Measurements from ENCODE around the gene MEIS3. TPM values are rescaled to one million over a fixed set of nuclear protein-coding genes. Genes with fewer than 3 reads are reported as not detected.

The MEIS3 gene
- total and polyA plus RNA-seq, 2 donors from 2014 or later, result 3.8 to 7.6 TPM

DNA sequence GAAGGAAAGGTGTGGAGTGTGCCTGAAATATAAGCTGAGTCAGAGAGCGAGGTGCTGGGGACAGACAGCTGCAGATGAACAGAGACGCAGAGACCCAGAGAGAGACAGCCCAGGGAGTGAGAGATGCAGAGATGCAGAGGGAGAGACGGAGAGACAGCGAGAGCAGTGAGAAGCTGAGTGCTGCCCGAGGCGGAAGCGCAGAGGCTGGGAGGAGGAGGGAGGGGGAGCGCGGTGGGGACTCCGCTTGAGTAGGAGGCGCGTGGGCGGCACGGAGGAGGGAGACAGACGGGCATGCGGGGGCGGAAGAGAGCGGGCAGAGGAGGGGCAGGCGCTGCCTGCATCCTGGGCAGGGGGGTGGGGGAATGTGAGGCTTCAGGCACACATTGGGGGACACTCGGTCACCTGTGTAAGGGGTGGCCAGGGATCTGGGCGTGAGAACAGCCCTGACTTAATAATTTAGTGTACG, 26.6 kb upstream of the MEIS3 start:
- H3K9ac ChIP-seq (ENCODE audit: low read length in 3 of 3), result no peak overlapping the region
- FAIRE-seq (no peak), DNase-seq (peak; percentile 79 to 89 (median 86))
- H3K9me3 ChIP-seq (ENCODE audit: control insufficient read depth in 2 of 3, insufficient read depth in 1 of 3, low read length in 3 of 3), result no peaks in the 10 kb centered on the region
- TF ChIP-seq, protein P1, sequence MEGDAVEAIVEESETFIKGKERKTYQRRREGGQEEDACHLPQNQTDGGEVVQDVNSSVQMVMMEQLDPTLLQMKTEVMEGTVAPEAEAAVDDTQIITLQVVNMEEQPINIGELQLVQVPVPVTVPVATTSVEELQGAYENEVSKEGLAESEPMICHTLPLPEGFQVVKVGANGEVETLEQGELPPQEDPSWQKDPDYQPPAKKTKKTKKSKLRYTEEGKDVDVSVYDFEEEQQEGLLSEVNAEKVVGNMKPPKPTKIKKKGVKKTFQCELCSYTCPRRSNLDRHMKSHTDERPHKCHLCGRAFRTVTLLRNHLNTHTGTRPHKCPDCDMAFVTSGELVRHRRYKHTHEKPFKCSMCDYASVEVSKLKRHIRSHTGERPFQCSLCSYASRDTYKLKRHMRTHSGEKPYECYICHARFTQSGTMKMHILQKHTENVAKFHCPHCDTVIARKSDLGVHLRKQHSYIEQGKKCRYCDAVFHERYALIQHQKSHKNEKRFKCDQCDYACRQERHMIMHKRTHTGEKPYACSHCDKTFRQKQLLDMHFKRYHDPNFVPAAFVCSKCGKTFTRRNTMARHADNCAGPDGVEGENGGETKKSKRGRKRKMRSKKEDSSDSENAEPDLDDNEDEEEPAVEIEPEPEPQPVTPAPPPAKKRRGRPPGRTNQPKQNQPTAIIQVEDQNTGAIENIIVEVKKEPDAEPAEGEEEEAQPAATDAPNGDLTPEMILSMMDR (IDR thresholded peaks at IDR 0.05; ENCODE audit: borderline replicate concordance, extremely low read depth, insufficient read depth), result no peak
- H3K4me1 ChIP-seq (ENCODE audit: control insufficient read depth in 2 of 3, insufficient read depth in 2 of 3, low read depth in 1 of 3, low read length in 3 of 3), result peaks cover 0 to 11% (median 0%) of the 10 kb centered on the region in 3 donors
- H3K27me3 ChIP-seq (ENCODE audit: control insufficient read depth, insufficient read depth, low read length), result peaks cover 27% of the 10 kb centered on the region
- no peak overlapping the region for H3K4me3 ChIP-seq (ENCODE audit: low read length in 3 of 3)
- H3K36me3 ChIP-seq (ENCODE audit: control insufficient read depth in 2 of 3, insufficient read depth in 3 of 3, low read length in 3 of 3), result no peaks in the 10 kb centered on the region
- intact Hi-C loops (cut with DNase I), result no loop called here
- H3K27ac ChIP-seq (ENCODE audit: low read depth in 2 of 2, low read length in 2 of 2), result no peak overlapping the region

DNA sequence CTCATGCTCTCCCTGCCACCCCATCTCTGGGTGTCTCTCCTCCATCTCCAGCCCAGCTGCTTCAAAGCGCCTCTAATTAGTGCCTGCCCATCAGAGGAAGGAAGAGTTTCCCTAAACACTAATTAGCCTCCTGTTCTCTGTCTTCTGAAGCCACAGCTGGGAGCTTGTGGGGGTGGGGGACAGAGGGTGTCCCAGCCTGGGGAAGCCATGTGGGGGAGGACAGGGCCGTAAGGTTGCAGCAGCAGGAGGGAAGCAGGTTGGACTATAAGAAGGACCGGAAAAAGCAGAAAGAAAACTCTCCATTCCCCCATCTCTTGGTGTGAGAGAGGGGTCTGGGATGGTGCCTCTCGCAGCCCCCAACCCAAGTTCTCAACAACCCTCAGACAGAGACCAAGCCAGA, 26.2 kb upstream of the MEIS3 start:
- DNase-seq (no peak), FAIRE-seq (no peak)
- Histone ChIP-seq H3K4me1 (ENCODE audit: control insufficient read depth in 2 of 3, insufficient read depth in 2 of 3, low read depth in 1 of 3, low read length in 3 of 3) (peaks cover 0 to 11% (median 0%) of the 10 kb centered on the region in 3 donors), H3K4me3 (ENCODE audit: low read length in 3 of 3) (no peak overlapping the region), H3K9me3 (ENCODE audit: control insufficient read depth in 2 of 3, insufficient read depth in 1 of 3, low read length in 3 of 3) (no peaks in the 10 kb centered on the region), H3K27ac (ENCODE audit: low read depth in 2 of 2, low read length in 2 of 2) (no peak overlapping the region), H3K9ac (ENCODE audit: low read length in 3 of 3) (no peak overlapping the region), H3K36me3 (ENCODE audit: control insufficient read depth in 2 of 3, insufficient read depth in 3 of 3, low read length in 3 of 3) (no peaks in the 10 kb centered on the region), H3K27me3 (ENCODE audit: control insufficient read depth, insufficient read depth, low read length) (peaks cover 27% of the 10 kb centered on the region)
- TF ChIP-seq, protein P1 (IDR thresholded peaks at IDR 0.05; ENCODE audit: borderline replicate concordance, extremely low read depth, insufficient read depth), result no peak
- intact Hi-C loops (cut with DNase I), result no loop called here

DNA sequence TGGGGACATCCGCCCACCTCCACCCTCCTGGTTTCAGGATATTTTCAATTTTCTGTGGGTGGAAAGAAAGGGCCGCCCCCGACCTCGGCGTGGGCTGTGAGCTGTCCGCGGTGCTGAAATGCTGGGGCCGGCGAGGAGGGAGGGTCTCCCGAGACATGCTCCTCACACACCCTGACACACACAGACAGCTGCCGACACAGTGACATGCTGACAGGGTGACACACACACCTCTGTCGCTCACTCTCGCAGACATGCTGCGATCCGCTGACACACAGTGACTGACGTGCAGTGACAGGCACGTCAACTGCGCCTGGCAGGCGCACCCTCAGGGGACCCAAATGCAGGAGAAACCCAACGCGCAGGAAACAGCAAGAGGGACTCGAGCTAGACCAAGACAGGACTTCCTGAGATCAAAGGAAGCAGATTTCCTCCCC, 25.1 kb upstream of the MEIS3 start:
- H3K9ac ChIP-seq (ENCODE audit: low read length in 3 of 3), result no peak overlapping the region
- no peak overlapping the region for H3K27ac ChIP-seq (ENCODE audit: low read depth in 2 of 2, low read length in 2 of 2)
- intact Hi-C loops (cut with DNase I), result no loop called here
- peaks cover 0 to 11% (median 0%) of the 10 kb centered on the region in 3 donors for H3K4me1 ChIP-seq (ENCODE audit: control insufficient read depth in 2 of 3, insufficient read depth in 2 of 3, low read depth in 1 of 3, low read length in 3 of 3)
- H3K36me3 ChIP-seq (ENCODE audit: control insufficient read depth in 2 of 3, insufficient read depth in 3 of 3, low read length in 3 of 3), result no peaks in the 10 kb centered on the region
- H3K27me3 ChIP-seq (ENCODE audit: control insufficient read depth, insufficient read depth, low read length), result peaks cover 27% of the 10 kb centered on the region
- TF ChIP-seq, protein P1 (IDR thresholded peaks at IDR 0.05; ENCODE audit: borderline replicate concordance, extremely low read depth, insufficient read depth), result no peak
- FAIRE-seq, result no peak
- DNase-seq, result peak in 1 of 5 donors; percentile 62
- no peaks in the 10 kb centered on the region for H3K9me3 ChIP-seq (ENCODE audit: control insufficient read depth in 2 of 3, insufficient read depth in 1 of 3, low read length in 3 of 3)
- H3K4me3 ChIP-seq (ENCODE audit: low read length in 3 of 3), result no peak overlapping the region

DNA sequence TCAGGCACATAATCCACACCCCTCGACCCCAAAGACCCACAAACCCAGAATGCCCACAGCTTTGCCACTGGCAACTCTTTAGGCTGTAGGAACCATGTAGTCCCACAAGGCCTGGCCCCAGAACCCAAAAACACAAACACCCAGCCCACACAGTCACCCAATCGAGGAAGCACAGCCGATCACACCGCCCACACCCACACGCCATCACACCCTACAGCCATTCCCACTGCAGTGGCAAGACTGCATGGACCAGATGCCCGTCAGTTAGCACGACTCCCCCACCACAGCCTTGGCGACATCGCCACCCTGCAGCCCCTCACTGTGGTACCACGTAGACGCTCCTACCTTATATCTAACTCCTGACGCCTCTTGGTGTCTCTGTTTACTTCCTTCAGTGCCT, 24.0 kb upstream of the MEIS3 start:
- no peak for DNase-seq
- FAIRE-seq, result no peak
- peaks cover 22% of the 10 kb centered on the region for H3K27me3 ChIP-seq (ENCODE audit: control insufficient read depth, insufficient read depth, low read length)
- H3K9ac ChIP-seq (ENCODE audit: low read length in 3 of 3), result no peak overlapping the region
- no peak overlapping the region for H3K27ac ChIP-seq (ENCODE audit: low read depth in 2 of 2, low read length in 2 of 2)
- peaks cover 0 to 11% (median 0%) of the 10 kb centered on the region in 3 donors for H3K4me1 ChIP-seq (ENCODE audit: control insufficient read depth in 2 of 3, insufficient read depth in 2 of 3, low read depth in 1 of 3, low read length in 3 of 3)
- no peaks in the 10 kb centered on the region for H3K9me3 ChIP-seq (ENCODE audit: control insufficient read depth in 2 of 3, insufficient read depth in 1 of 3, low read length in 3 of 3)
- intact Hi-C loops (cut with DNase I), result no loop called here
- TF ChIP-seq, protein P1 (IDR thresholded peaks at IDR 0.05; ENCODE audit: borderline replicate concordance, extremely low read depth, insufficient read depth), result no peak
- H3K36me3 ChIP-seq (ENCODE audit: control insufficient read depth in 2 of 3, insufficient read depth in 3 of 3, low read length in 3 of 3), result no peaks in the 10 kb centered on the region
- H3K4me3 ChIP-seq (ENCODE audit: low read length in 3 of 3), result no peak overlapping the region
